SU-DHL-6 (cell line): ENCODE data around the gene OR2AG2.

Experiments used
- CTCF ChIP-seq: fragments of 200-600 bp; sonication (generic); IDR thresholded peaks from one replicate; pipeline ENCODE4 v1.5.1; 2017; ENCODE audit warnings: antibody characterized with exemption, mild to moderate bottlenecking, low read length, moderate library complexity; ENCODE audit not compliant: insufficient read depth, poor library complexity, severe bottlenecking
- EZH2phosphoT487 ChIP-seq: fragments of 200-600 bp; sonication (generic), shearing (Covaris generic); conservative IDR thresholded peaks from 2 replicates; pipeline ENCODE4 v1.6.1; 2018; ENCODE audit warnings: mild to moderate bottlenecking, antibody characterized with exemption, low read length, moderate library complexity, mixed read lengths

- TF ChIP-seq CTCF (no peak), EZH2phosphoT487 (no peak)
Observed at GRCh38 chr11:6799402-6799801, 27.6 kb upstream of the OR2AG2 start, which contains the start of gene OR6A2.
